AML-193 (cell line): ENCODE results near the gene USP24.
A peak's percentile ranks its signal among the peaks of the same experiment; 100 is the strongest.

Experiments
- DNase-seq, 2 experiments: peaks; one replicate each; lab custom pipeline; 2025; lab: John Stamatoyannopoulos, UW

USP24 gene

DNA sequence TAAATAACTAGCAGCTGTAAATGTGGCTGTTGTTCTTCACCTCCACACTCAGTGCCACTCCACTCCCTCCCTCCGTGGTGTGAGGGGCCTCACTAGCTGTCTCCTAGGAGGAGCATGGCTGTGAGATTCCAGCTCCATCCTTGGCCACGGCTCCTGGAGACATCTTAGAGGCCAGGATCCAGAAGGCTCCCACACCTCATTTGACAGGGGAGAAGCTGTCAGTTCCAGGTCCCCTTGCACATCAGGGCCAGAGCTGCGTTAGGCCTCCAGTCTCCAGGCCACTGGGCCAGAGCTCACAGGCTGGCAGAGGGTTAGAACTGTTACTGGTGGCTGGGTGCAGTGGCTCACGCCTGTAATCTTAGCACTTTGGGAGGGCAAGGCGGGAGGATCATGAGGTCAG is 160.8 kb downstream of the USP24 start:
- DNase-seq: no peak

DNA sequence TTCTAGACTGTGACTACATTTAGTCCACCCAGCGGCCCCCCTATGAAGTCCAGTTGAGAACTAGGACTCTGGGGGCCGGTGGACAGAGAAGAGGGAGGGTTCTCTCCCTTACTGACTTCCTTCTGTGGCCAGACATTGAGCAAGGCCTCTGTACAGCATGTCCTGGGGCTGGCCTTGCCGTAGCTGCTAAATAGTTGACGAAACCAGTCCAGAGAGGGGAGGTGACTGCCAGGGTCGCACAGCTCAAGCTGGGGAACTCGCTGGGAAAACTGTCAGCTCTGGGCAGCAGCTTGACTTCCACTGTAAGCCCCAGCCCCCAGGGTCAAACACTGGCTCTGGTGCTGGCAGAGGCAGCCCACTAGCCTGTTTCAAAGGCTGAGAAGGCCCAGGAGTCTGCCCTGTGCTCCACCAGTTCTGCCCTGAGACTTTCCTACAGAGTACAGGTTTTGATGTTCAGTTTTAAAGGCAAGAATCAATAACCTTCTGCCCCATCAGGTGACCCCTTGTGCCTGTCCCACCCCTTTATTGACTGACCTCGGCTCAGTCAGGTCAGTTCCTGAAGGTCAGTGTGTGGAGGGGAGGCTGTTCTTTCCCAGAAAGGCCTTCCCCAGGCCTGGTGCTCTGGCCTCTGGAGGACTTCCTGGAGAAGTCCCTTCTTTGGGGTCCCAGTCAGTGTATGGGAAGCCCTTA is 161.8 kb downstream of the USP24 start:
- peak; percentile 4 to 16 for DNase-seq

DNA sequence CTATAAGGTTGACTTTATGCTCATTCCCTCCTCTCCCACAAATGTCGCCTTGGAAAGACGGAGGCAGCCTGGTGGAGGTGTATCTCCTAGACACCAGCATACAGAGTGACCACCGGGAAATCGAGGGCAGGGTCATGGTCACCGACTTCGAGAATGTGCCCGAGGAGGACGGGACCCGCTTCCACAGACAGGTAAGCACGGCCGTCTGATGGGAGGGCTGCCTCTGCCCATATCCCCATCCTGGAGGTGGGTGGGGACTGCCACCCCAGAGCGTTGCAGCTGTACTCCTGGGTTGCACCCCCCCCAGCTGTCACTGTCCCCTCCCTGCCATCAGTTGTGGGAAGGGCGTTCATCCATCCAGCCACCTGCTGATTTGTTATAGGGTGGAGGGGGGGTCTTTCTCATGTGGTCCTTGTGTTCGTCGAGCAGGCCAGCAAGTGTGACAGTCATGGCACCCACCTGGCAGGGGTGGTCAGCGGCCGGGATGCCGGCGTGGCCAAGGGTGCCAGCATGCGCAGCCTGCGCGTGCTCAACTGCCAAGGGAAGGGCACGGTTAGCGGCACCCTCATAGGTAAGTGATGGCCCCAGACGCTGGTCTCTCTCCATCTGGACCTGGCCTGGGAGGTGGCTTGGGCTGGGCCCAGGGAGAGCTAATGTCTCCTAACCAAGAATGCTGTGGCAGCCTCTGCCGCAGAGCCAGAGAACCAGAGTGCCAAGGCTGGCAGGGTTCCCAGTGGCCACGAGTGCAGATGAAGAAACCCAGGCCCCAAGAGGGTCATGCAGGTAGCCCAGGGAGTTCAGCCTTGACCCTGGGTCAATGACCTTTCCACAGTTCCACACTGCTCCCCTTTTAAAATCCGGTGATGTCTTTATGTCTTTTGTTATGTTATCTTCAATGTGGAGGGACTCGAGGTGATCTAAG is 162.7 kb downstream of the USP24 start:
- DNase-seq: no peak

DNA sequence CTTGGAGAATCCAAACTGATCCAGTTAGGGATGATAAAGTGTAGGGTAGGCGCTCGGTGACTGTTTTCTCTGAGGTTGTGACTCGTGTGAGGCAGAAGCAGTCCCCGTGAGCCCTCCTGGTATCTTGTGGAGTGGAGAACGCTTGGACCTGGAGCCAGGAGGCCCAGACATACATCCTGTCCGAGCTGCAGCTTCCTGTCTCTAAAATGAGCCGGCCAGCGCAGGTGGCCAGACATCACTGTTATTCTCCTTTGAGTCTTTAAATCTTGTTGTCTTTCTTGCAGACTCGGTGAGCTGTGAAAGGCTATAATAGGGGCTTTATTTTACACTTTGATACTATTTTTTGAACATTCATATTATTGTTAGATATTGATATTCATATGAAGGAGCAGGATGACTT is 163.5 kb downstream of the USP24 start:
- DNase-seq: no peak

DNA sequence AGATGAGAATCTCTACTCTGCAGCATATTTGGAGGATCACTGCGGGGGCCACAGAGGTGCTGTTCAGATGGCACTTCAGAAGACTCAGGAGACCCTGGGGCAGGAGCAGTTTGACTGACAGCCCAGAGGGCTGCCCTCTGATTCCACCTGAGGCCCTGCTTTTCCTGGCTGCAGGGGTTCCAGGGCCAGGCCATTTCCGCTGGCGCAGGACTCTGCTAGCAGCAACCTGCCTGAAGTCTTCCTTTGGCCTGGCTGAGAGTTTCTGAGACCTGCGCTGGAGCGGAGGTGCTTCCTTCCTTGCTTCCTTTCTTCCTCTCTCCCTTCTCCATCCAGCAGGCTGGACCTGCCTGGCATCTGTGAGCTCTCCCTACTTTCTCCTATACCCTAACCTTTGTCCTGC is 164.0 kb downstream of the USP24 start:
- DNase-seq: no peak

DNA sequence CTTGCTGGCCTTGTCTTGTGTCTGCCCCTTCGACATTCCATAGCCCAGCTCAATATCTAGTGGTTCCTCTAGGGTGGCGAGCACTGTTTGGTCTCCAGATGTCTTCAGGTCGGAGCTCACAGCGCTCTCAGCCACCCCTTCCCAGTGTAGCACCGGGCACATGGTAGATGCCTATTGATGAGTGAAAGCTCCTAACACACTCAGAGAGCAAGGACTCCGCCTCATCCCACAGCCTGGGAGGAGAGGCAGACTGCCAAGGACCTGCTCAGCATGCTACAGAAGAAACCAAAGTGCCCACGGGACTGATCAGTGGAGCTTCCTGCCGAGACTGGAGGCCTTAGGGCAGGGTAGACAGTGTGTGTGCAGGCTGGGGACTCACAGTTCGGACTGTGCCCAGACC is 164.9 kb downstream of the USP24 start:
- no peak for DNase-seq

DNA sequence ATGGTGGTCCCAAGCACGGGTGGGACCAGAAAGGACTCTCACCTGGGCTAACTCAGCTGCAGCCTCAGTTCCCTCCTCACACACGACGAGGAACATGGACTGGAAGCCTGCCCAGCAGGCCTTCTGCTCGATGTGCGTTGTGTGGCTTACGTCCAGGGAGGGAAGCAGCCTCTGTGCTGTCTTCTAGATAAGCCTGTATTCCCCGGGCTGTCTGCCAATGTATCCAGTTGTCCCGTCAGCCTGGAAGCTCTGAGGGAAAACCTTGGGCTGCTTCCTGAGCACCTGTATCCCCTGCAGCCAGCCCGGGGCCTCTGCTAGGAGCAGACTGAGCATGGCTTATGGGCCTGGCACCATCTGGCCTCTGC is 165.3 kb downstream of the USP24 start:
- DNase-seq: no peak

DNA sequence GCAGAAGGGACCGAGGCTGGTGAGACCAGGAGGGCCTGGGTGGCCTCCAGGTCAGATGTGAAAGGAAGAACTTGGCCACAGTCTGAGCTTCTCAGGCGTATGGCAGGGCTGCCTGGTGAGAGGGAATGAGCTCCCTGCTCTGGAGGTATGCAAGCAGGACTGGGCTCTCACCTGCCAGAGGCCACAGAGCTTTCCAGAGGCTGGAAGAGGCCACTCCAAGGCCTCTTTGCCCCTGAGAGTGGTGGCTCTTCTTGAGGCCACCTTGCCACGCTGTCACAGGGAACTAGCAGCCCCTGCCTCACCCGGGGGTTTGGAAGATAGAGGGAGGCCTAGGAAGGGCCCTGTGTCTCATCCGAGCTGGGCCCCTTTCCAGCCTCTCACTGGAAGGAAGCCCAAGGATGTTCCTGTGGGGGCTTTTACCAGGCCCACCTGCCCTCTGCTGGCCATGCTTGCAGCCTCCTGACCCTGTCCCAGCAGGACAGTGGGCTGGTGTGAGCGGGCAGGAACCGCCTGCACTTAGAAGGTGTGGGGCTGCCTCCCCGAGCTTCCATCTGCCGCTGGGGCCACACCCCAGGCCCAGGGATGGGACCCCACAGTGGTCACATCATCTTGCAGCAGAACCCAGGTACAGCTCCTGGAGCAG is 165.8 kb downstream of the USP24 start:
- DNase-seq: no peak

DNA sequence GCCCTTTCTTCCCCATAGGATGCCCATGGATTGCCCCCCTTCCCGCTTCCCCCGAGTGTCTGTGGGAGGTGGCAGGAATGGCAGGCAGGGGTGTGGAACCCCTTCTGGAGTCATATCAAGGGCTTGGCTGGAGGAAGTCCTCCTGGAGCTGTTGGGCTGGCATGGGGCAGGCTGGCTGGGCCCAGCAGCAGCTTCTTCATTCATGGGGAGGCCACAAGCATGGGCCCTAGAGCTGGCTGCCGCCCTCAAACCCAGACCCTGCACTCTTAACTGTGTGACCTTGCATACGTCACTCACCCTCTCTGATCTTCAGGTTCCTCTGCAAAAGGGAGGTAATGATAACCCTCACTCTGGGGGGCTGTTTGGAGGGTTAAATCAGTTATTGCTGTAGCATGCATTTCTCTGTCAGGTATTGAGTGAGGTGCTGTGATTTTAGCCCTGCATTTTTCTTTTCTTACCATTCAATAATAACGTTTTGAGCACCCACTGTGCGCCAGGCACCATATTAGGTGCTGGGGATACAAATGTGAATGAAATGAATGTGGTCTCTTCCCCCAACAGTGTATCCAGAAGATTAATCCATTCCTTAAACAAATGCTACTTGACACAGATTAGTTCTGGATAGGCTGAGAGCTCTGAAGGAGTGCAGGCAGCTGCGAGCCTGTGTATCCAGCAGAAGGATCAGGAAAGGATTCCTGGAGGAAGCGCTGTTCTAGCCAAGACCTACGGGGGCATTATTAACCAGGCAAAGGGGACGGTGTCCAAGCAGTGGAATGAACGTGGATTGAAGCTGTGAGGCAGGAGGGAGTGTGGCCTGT is 166.5 kb downstream of the USP24 start:
- DNase-seq: no peak

DNA sequence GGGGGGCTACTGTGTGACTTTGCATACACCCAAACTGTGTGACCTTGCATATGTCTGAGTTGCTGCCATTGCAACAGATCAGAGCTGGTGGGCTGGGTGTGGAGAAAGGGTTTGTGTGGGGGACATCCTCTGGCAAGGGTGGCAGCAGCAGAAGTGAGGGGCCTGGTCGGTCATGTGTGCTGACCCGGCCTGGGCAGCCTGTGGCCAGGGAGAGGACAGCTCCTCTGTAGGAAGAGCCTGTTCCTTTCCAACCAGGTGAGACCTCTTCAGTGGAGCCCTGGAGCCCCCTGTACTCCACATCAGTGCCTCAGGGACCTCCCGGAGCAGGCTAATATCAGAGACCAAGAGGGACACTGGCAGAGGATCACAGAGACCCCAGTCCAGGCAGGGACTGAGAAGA is 167.6 kb downstream of the USP24 start:
- no peak for DNase-seq

DNA sequence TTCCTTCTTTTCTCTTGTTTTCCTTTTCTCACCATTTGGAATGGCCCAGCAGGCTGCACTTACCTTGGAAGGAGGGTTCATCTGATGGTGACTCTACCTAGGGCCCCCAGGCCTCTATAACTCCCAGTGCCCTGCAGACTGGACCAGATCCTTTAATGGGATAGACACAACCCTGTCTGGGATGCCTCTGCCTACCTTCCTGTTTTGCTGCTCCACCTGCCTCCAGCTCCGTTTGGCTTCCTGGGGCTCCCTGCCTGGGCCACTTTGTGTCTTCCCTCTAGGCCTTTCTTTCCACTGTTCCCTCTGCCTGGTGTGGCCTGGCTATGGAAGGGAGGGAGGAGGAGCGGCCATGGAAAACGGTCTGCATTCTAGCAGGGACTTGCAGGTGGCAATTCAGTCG is 168.3 kb downstream of the USP24 start:
- no peak for DNase-seq

DNA sequence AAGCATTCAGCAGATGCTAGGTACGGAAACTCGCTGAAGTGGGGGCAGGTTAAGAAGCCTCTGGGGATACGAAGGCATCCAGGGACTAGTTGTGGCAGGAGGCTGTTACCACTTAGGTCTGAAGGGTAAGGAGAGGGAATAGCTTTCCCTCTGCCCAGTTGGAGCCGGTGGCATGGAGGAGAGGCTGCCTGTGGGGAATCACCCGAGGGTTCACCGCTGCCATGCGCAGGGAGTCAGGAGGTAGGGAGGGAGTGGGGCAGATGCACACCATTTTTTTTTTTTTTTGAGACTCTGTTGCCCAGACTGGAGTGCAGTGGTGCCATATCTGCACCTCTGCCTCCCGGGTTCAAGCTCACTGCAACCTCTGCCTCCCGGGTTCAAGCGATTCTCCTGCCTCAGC is 169.7 kb downstream of the USP24 start:
- no peak for DNase-seq

DNA sequence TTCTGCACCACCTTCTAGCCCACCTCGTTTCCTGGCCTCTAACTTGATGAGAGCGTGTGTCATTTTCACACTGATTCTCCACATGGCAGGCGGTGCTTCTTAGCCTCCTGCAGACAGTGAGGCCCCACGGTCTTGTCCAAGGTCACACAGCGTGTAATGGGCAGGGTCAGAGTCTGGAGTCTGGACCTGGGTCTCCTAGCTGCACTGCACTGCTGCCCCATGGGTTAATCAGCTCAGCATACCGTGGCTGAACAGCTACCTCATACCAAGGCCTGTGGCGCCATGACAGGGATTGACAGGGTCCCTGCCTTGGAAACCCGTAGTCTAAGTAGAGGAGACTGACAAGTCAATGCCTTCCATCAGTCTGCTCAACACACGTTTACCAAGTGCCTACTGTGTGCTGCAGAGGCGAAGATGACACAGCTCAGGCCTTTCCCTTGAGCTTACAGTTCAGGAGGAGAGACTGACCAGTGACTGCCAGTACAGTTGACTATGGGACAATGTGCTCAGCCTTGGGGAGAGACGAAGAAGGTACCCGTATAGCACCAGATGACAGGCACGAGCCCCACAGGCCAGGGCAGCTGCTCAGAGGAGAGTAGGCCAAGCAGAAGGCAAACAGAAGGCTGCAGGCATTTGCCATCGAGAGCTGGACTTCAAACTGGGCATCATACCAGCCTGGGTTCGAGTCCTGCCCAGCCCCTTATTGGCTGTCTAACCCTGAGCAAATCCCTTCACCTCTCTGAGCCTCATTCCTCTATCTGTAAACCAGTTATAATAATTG is 170.4 kb downstream of the USP24 start:
- DNase-seq: no peak

DNA sequence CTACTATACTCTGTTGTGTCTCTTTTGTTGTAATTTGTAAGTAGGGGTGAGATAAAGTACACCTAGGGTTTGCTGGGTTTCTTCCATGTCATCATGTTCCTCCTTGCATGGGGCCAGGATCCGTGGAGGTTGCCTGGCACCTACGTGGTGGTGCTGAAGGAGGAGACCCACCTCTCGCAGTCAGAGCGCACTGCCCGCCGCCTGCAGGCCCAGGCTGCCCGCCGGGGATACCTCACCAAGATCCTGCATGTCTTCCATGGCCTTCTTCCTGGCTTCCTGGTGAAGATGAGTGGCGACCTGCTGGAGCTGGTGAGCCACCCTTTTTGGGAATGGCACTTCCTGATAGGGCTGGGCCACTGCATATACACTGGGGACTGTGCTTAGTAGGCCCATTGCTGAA is 171.4 kb downstream of the USP24 start:
- DNase-seq: no peak

DNA sequence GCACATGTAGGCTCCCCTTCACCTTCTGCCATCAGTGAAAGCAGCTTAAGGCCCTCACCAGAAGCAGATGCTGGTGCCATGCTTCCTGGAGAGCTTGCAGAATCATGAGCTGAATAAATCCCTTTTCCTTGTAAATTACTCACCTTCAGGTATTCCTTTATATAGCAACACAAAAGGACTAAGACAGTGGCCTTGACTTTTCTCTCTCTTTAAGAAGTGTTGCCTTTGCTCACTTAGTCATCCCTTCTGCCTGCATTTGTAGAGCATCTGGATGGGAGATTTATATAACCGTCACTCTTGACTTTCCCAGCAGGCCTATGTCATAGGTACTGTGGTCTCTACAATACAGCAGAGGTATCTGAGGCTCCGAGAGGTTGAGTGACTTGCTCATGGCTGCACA is 172.2 kb downstream of the USP24 start:
- DNase-seq: no peak

DNA sequence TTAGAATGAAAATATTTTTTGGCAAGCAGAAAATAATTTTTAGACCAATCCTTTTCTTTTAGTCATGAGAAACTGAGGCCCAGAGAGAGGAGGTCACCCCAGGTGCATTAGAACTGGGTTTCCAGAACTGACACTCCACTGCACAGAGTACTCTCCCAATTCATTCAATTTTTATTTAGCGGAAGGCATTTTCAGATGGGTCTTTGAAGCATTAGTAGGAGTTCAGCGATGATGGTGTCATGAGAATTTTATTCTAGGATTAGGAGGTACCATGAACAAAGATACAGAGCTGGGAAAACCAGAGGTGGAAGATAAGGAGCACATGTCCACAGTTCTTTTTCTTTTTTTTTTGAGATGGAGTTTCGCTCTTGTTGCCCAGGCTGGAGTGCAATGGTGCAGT is 173.6 kb downstream of the USP24 start:
- no peak for DNase-seq

DNA sequence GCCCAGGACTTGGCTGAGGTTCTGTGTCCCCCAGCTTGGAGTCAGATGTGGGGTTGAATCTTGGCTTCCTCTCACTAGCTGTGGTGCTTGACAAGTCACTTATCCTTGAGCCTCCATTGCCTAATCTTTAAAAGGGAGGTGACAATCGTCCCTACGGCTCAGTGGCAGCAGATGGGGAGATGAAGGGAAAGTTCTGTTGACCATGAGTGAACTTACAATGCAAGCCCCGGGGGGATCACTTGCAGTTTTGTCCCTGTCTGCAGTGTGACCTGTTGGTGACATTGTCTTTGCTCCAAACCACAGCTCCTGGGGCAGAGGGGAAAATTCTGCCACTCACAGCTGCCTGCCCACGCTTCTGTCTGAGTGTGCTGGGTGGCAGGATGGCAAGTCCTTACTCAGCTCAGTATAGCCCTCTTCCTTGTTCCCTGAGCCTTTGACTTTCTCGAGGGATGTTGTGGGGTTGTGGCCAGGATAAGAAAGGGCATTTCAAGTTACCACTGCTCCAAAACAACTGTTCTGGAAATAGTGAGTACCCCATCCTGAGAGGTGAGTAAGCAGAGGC is 174.2 kb downstream of the USP24 start:
- DNase-seq: no peak

DNA sequence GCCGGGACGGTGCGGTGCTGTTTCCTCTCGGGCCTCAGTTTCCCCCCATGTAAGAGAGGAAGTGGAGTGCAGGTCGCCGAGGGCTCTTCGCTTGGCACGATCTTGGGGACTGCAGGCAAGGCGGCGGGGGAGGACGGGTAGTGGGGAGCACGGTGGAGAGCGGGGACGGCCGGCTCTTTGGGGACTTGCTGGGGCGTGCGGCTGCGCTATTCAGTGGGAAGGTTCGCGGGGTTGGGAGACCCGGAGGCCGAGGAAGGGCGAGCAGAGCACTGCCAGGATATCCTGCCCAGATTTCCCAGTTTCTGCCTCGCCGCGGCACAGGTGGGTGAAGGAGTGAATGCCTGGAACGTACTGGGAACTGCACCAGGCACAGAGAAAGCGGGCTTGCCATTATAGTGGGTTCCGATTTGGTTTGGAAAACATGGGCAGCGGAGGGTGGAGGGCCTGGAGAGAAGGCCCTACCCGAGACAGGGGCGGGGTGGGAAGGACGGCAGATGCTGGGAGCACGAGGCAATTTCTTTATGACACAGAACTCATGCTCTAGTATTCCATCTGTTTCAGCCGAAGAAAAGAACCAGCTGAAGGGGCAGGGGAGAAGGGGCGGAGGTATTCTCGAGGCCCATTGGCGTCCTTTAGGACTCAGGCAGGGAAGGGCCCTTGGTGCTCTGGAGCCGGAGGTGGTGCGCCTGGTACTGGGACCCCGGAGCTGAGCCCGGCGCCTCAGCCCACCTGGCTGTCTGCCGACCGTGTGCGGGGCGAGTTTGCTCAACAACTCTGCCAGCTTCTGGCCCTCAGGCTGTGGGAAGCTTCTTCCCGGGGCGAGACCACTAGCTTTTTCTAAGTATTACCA is 174.9 kb downstream of the USP24 start:
- no peak for DNase-seq

DNA sequence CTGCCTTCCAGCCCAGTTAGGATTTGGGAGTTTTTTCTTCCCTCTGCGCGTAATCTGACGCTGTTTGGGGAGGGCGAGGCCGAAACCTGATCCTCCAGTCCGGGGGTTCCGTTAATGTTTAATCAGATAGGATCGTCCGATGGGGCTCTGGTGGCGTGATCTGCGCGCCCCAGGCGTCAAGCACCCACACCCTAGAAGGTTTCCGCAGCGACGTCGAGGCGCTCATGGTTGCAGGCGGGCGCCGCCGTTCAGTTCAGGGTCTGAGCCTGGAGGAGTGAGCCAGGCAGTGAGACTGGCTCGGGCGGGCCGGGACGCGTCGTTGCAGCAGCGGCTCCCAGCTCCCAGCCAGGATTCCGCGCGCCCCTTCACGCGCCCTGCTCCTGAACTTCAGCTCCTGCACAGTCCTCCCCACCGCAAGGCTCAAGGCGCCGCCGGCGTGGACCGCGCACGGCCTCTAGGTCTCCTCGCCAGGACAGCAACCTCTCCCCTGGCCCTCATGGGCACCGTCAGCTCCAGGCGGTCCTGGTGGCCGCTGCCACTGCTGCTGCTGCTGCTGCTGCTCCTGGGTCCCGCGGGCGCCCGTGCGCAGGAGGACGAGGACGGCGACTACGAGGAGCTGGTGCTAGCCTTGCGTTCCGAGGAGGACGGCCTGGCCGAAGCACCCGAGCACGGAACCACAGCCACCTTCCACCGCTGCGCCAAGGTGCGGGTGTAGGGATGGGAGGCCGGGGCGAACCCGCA is 175.7 kb downstream of the USP24 start, which contains the start of gene PCSK9:
PCSK9 (plus strand) TSS at position 207 of the 741 bp plus-strand sequence; CDS start at position 497, 290 bp downstream.
- DNase-seq: no peak
